LHCN-M2 (cell line): ENCODE measurements around the gene ACLY. TPM values are rescaled to one million over a fixed set of nuclear protein-coding genes. Genes with fewer than 3 reads are reported as not detected.
"Not testable (repeated sequence)": the region's sequence is repeated elsewhere in the genome, so short reads cannot be mapped to it uniquely, and the experiment has no call there.

ENCODE experiments used
- DNase-seq: peaks from one replicate; pipeline ENCODE4 v3.0.0-alpha.2; 2012; ENCODE audit warnings: low read depth
- total RNA-seq: library from RNA; depleted of rRNA; stranded (reverse); fragments of >200 nt; gene quantifications from 2 replicates; pipeline ENCODE4 v1.2.3, GENCODE V29; 2014

ACLY gene
- total RNA-seq, 1 experiment from 2014 or later = 184 TPM

- DNase-seq = no peak
Measured at GRCh38 chr17:41873559-41874292, 45.0 kb downstream of the ACLY start.

- no peak for DNase-seq
Measured at GRCh38 chr17:41871789-41872188, 47.0 kb downstream of the ACLY start.

- no peak for DNase-seq
Measured at GRCh38 chr17:41870627-41871026, 48.1 kb downstream of the ACLY start.

- no peak for DNase-seq
Measured at GRCh38 chr17:41870097-41870496, 48.7 kb downstream of the ACLY start.

GRCh38 chr17:41869426-41869825 lies 49.3 kb downstream of the ACLY start:
- DNase-seq = no peak

- no peak for DNase-seq
Measured at GRCh38 chr17:41868568-41868967, 50.2 kb downstream of the ACLY start.

GRCh38 chr17:41865596-41865893 lies 53.2 kb downstream of the ACLY start:
- no peak for DNase-seq

- DNase-seq = peak; percentile 86
Measured at GRCh38 chr17:41864836-41865595, 53.7 kb downstream of the ACLY start, which contains the start of gene KLHL11. Gene KLHL11 (minus strand): TSS chr17:41865423. CDS start chr17:41865370, 53 bp downstream.

- DNase-seq = no peak
Measured at GRCh38 chr17:41864498-41864835, 54.3 kb downstream of the ACLY start.

GRCh38 chr17:41863074-41863848 lies 55.5 kb downstream of the ACLY start:
- no peak for DNase-seq

- no peak for DNase-seq
Measured at GRCh38 chr17:41860254-41860931, 58.4 kb downstream of the ACLY start.

GRCh38 chr17:41851382-41851781 lies 67.4 kb downstream of the ACLY start:
- DNase-seq = not testable (repeated sequence)

GRCh38 chr17:41849251-41849990 lies 69.3 kb downstream of the ACLY start:
- no peak for DNase-seq

- no peak for DNase-seq
Measured at GRCh38 chr17:41848788-41849187, 70.0 kb downstream of the ACLY start.

- DNase-seq = no peak
Measured at GRCh38 chr17:41844971-41845370, 73.8 kb downstream of the ACLY start.

- DNase-seq = not testable (repeated sequence)
Measured at GRCh38 chr17:41840781-41841180, 78.0 kb downstream of the ACLY start.

GRCh38 chr17:41839448-41839847 lies 79.3 kb downstream of the ACLY start:
- not testable (repeated sequence) for DNase-seq

GRCh38 chr17:41837761-41838538 lies 80.8 kb downstream of the ACLY start, which contains the start of gene KLHL10:
Gene KLHL10 (plus strand): TSS chr17:41837825. CDS start chr17:41837933, 108 bp downstream.
- DNase-seq = no peak

- no peak for DNase-seq
Measured at GRCh38 chr17:41836550-41837196, 82.1 kb downstream of the ACLY start.
